ENCODE data around the gene MCL1. TPM values are rescaled to one million over a fixed set of nuclear protein-coding genes. Genes with fewer than 3 reads are reported as not detected.
A peak's percentile ranks its signal among the peaks of the same experiment; 100 is the strongest.

Gene MCL1
- total and polyA plus RNA-seq, 2 experiments from 2014 or later = 55.3 to 244 TPM

GRCh38 chr1:150626150-150626549 is 46.7 kb upstream of the MCL1 start:
- Histone ChIP-seq H3K9me2 (ENCODE audit: insufficient read depth) (no peaks in the 10 kb centered on the region), H4K20me1 (replicated peaks; ENCODE audit: insufficient read depth) (peaks cover 10% of the 10 kb centered on the region), H3K4me1 (ENCODE audit: insufficient read depth) (peaks cover 28% of the 10 kb centered on the region), H3K27me3 (ENCODE audit: insufficient read depth) (no peaks in the 10 kb centered on the region), H3K36me3 (ENCODE audit: insufficient read depth) (peaks cover 40% of the 10 kb centered on the region), H3K4me3 (no peak overlapping the region), H3F3A (replicated peaks; ENCODE audit: low read depth) (peaks cover 29% of the 10 kb centered on the region), H3K79me2 (replicated peaks; ENCODE audit: insufficient read depth) (peaks cover 53% of the 10 kb centered on the region), H2AFZ (no peak overlapping the region), H3K27ac (ENCODE audit: low read depth) (peak overlapping the region; percentile 51; the same call in 1 of the 2 replicates), H3K4me2 (no peak overlapping the region)
- no peak overlapping the region for H3K4me3 Mint-ChIP-seq
- TF ChIP-seq EZH2phosphoT487 (IDR thresholded peaks at IDR 0.05; ENCODE audit: unreplicated experiment) = no peak
- no peak for TF ChIP-seq STAT1 (IDR thresholded peaks at IDR 0.05; ENCODE audit: unreplicated experiment)
- TF ChIP-seq NANOG (IDR thresholded peaks at IDR 0.05; ENCODE audit: borderline replicate concordance) = no peak
- TF ChIP-seq ETS1 (IDR thresholded peaks at IDR 0.05) = no peak
- TF ChIP-seq POLR2AphosphoS5 (IDR thresholded peaks at IDR 0.05; ENCODE audit: low read depth) = no peak
- TF ChIP-seq ZNF331 (CRISPR knock-in tag; IDR thresholded peaks at IDR 0.05; ENCODE audit: low read depth) = no peak
- TF ChIP-seq CREB1 (CRISPR knock-in tag; IDR thresholded peaks at IDR 0.05; ENCODE audit: low read depth) = no peak
- no peak for TF ChIP-seq ZNF114 (CRISPR knock-in tag; IDR thresholded peaks at IDR 0.05)
- TF ChIP-seq CTCF (conservative IDR thresholded peaks at IDR 0.05; ENCODE audit: low read depth in 2 of 2) = no peak
- no peak for TF ChIP-seq JUNB (IDR thresholded peaks at IDR 0.05; ENCODE audit: unreplicated experiment)
- no peak for TF ChIP-seq ZNF462 (CRISPR knock-in tag; IDR thresholded peaks at IDR 0.05)
- no peak for TF ChIP-seq EZH2 (IDR thresholded peaks at IDR 0.05; ENCODE audit: low read depth, unreplicated experiment)
- TF ChIP-seq REST (IDR thresholded peaks at IDR 0.05; ENCODE audit: unreplicated experiment) = no peak
- H3K27me3 Mint-ChIP-seq (ENCODE audit: insufficient read depth, low read depth, poor library complexity) = peaks cover 4% of the 10 kb centered on the region
- peaks cover 44% of the 10 kb centered on the region for H3K4me1 Mint-ChIP-seq
- no peak for DNase-seq (ENCODE audit: low spot score)
- H3K27ac Mint-ChIP-seq = no peak overlapping the region
- peaks cover 69% of the 10 kb centered on the region for H3K36me3 Mint-ChIP-seq (ENCODE audit: low read depth)
- H3K9me3 Mint-ChIP-seq = no peaks in the 10 kb centered on the region
- ATAC-seq = no peak

Data from GM23338 (cell line).